ENCODE measurements around the gene CGB7.
A peak's percentile ranks its signal among the peaks of the same experiment; 100 is the strongest.

CGB7 gene

GRCh38 chr19:49057636-49058234 lies at the start of gene CGB7:
TSS of gene CGB7 (minus strand) at chr19:49057749. CDS start at chr19:49055375, 2,374 bp downstream.
- H3K4me3 ChIP-seq (ENCODE audit: low read length) = peak within 1 kb of the TSS; percentile 53
- DNase-seq (ENCODE audit: low read depth) = no peak
- no peak for TF ChIP-seq CTCF (conservative IDR thresholded peaks at IDR 0.05; ENCODE audit: low read depth, low read length)

GRCh38 chr19:49106648-49107135 lies 49.1 kb upstream of the CGB7 start:
- DNase-seq (ENCODE audit: low read depth) = peak; percentile 11
- H3K4me3 ChIP-seq (ENCODE audit: low read length) = no peak overlapping the region
- peak; percentile 97 for TF ChIP-seq CTCF (conservative IDR thresholded peaks at IDR 0.05; ENCODE audit: low read depth, low read length)

DNA sequence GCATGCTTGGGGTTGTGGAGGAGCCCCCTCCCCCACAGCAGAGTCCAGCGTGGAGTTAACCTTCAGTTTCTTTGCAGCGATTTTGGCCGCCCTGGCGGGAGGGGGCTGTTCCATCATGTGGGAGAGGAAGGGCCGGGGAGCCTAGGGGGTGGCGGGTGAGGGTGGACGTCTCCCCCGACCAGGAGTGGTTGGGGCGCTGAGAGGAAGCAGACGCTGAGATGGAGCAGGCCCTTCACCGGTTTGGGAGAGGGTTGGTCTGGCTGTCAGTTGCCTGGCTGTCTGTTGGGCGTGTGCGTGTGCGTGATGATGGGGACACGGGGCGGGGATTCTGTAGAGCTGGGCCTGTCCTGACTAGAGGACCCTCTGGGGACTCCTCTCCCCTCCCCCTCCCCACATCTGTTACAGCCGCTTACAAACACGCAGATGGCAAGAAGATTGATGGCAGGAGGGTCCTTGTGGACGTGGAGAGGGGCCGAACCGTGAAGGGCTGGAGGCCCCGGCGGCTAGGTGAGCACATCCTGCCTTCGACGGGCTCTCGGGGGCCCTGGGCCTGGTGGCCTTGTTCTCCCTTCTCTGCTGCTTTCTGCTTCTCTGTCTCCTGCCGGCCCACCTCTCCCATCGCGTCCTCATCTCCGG lies 46.8 kb upstream of the CGB7 start:
- no peak for DNase-seq (ENCODE audit: low read depth)

GRCh38 chr19:49103331-49104085 lies 46.0 kb upstream of the CGB7 start:
- H3K4me3 ChIP-seq (ENCODE audit: low read length) = no peak overlapping the region
- no peak for TF ChIP-seq CTCF (conservative IDR thresholded peaks at IDR 0.05; ENCODE audit: low read depth, low read length)
- DNase-seq (ENCODE audit: low read depth) = no peak

More for the DNA sequence above, 46.8 kb upstream of the CGB7 start:
- H3K4me3 ChIP-seq (ENCODE audit: low read length) = no peak overlapping the region
- TF ChIP-seq CTCF (conservative IDR thresholded peaks at IDR 0.05; ENCODE audit: low read depth, low read length) = no peak

DNA sequence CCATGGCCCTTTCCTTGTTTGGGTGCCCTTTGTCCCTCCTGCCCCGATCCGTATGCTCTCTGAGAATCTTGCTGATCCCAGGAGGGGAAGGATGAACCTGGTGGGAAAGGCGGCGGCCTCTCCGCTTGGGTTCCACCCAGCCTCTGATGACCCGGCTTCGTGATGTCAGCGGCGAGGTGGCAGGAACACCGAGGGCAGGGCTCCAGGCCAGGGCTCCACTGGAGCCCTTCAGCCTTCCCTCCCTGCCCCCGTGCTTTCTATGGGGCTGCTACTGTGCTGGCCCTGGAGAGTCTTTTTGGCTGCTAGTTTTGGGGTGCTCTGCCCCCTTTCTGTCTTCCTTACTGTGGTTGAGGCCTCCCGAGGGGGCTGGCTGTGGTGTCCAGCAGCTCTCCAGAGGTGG lies 44.8 kb upstream of the CGB7 start:
- H3K4me3 ChIP-seq (ENCODE audit: low read length) = no peak overlapping the region
- no peak for DNase-seq (ENCODE audit: low read depth)
- no peak for TF ChIP-seq CTCF (conservative IDR thresholded peaks at IDR 0.05; ENCODE audit: low read depth, low read length)

GRCh38 chr19:49101160-49101559 lies 43.6 kb upstream of the CGB7 start:
- H3K4me3 ChIP-seq (ENCODE audit: low read length) = no peak overlapping the region
- no peak for TF ChIP-seq CTCF (conservative IDR thresholded peaks at IDR 0.05; ENCODE audit: low read depth, low read length)
- no peak for DNase-seq (ENCODE audit: low read depth)

All from retinal pigment epithelial cell (primary cell).